Liver (tissue), 9 donors: Measurements from ENCODE around the gene GUCY1A2. TPM values are rescaled to one million over a fixed set of nuclear protein-coding genes. Genes with fewer than 3 reads are reported as not detected.

Experiments used
- DNase-seq: peaks from one replicate; pipeline ENCODE4 v3.0.0-alpha.2; 2017; ENCODE audit warnings: low spot score
- H3K27ac ChIP-seq, 2 donors: one replicate each; pipeline ENCODE4 v1.7.0; 2013; ENCODE audit warnings: inconsistent platforms in 2 of 2, low read length in 2 of 2, control low read depth in 1 of 2, low read depth in 1 of 2, mild to moderate bottlenecking in 1 of 2
- H3K27me3 ChIP-seq, 4 donors: one replicate each; pipeline versions ENCODE4 v1.6.1 to v1.7.0; 2013; ENCODE audit warnings: low read length in 3 of 4, inconsistent platforms in 1 of 4, mild to moderate bottlenecking in 1 of 4, moderate library complexity in 1 of 4; ENCODE audit not compliant: control insufficient read depth in 4 of 4, insufficient read depth in 4 of 4
- H3K36me3 ChIP-seq, 4 donors: one replicate each; pipeline versions ENCODE4 v1.6.1 to v1.7.0; 2013; ENCODE audit warnings: low read length in 3 of 4, mild to moderate bottlenecking in 3 of 4, low read depth in 1 of 4, moderate library complexity in 1 of 4; ENCODE audit not compliant: control insufficient read depth in 4 of 4, insufficient read depth in 3 of 4
- H3K4me1 ChIP-seq, 4 donors: one replicate each; pipeline versions ENCODE4 v1.6.1 to v1.7.0; 2013; ENCODE audit warnings: low read length in 3 of 4, mild to moderate bottlenecking in 3 of 4, moderate library complexity in 1 of 4; ENCODE audit not compliant: control insufficient read depth in 4 of 4, insufficient read depth in 4 of 4
- H3K4me3 ChIP-seq, 3 donors: one replicate each; pipeline versions ENCODE4 v1.6.1 to v1.7.0; 2013; ENCODE audit warnings: low read length in 3 of 3, control low read depth in 1 of 3, low read depth in 1 of 3, mild to moderate bottlenecking in 1 of 3
- H3K9ac ChIP-seq, 2 donors: one replicate each; pipeline ENCODE4 v1.7.0; 2013; ENCODE audit warnings: low read length in 2 of 2, mild to moderate bottlenecking in 2 of 2, moderate library complexity in 2 of 2, control low read depth in 1 of 2, low read depth in 1 of 2
- H3K9me3 ChIP-seq, 4 donors: one replicate each; pipeline versions ENCODE4 v1.6.1 to v1.7.0; 2013; ENCODE audit warnings: low read length in 3 of 4; ENCODE audit not compliant: control insufficient read depth in 4 of 4
- EGR1 ChIP-seq, 2 donors: IDR thresholded peaks; 2 replicates each; pipeline ENCODE4 v1.6.1; 2016 to 2018; ENCODE audit warnings: antibody characterized with exemption in 2 of 2, low read depth in 2 of 2
- FOXA2 ChIP-seq: IDR thresholded peaks from 2 replicates; pipeline ENCODE4 v1.6.1; 2016; ENCODE audit warnings: antibody characterized with exemption
- GABPA ChIP-seq, 2 donors: IDR thresholded peaks in 1 of 2; conservative IDR thresholded peaks in 1 of 2; 2 replicates each; pipeline ENCODE4 v1.6.1; 2016; ENCODE audit warnings: antibody characterized with exemption in 2 of 2, mild to moderate bottlenecking in 1 of 2, moderate library complexity in 1 of 2
- HNF4G ChIP-seq: IDR thresholded peaks from 2 replicates; pipeline ENCODE4 v1.6.1; 2016; ENCODE audit warnings: antibody characterized with exemption
- JUND ChIP-seq, 2 donors: IDR thresholded peaks; 2 replicates each; pipeline ENCODE4 v1.6.1; 2016; ENCODE audit warnings: antibody characterized with exemption in 2 of 2
- RAD21 ChIP-seq, 2 donors: IDR thresholded peaks; 2 replicates each; pipeline ENCODE4 v1.6.1; 2016; ENCODE audit warnings: antibody characterized with exemption in 2 of 2, mild to moderate bottlenecking in 2 of 2
- REST ChIP-seq: IDR thresholded peaks from 2 replicates; pipeline ENCODE4 v1.6.1; 2016; ENCODE audit warnings: antibody characterized with exemption, mild to moderate bottlenecking
- RXRA ChIP-seq, 2 donors: IDR thresholded peaks; 2 replicates each; pipeline ENCODE4 v1.6.1; 2017 to 2018; ENCODE audit warnings: antibody characterized with exemption in 2 of 2, mild to moderate bottlenecking in 1 of 2
- YY1 ChIP-seq: IDR thresholded peaks from 2 replicates; pipeline ENCODE4 v1.6.1; 2016; ENCODE audit warnings: antibody characterized with exemption, mild to moderate bottlenecking
- WGBS: extraction: QIAGEN DNeasy Blood & Tissue Kit; methylation state at CpG from one replicate; pipeline ENCODE4 v1.1.7; 2013; 5-methylcytosine and 5-hydroxymethylcytosine counted together
- polyA plus RNA-seq, 2 donors: library from polyadenylated mRNA; stranded (reverse) in 1 of 2; unstranded in 1 of 2; fragments of 200-250 nt in 1 of 2; fragments of >200 nt in 1 of 2; fragmentation: Nextera tagmentation in 1 of 2; extraction: Ambion mirVana in 1 of 2; gene quantifications; one replicate each; pipeline versions ENCODE4 v1.2.1 to v1.2.3, GENCODE V29; 2013 to 2015
- total RNA-seq, 2 donors: library from RNA; depleted of rRNA; stranded (reverse); fragments of >200 nt; gene quantifications; one replicate each; pipeline ENCODE4 v1.2.3, GENCODE V29; 2014
- TF ChIP-seq, protein P1 (sequence below): IDR thresholded peaks from 2 replicates; pipeline ENCODE4 v1.6.1; 2016; ENCODE audit warnings: antibody characterized with exemption
- TF ChIP-seq, protein P2 (sequence below): IDR thresholded peaks from 2 replicates; pipeline ENCODE4 v1.6.1; 2016; ENCODE audit warnings: antibody characterized with exemption
- TF ChIP-seq, protein P3 (sequence below): fragments of 150-350 bp; IDR thresholded peaks from 2 replicates; pipeline ENCODE4 v1.5.1; 2017; ENCODE audit warnings: improper control_type of control experiment, low read depth, low read length; ENCODE audit not compliant: missing input control
- donor health status: healthy.
- donor health status: healthy.
- donor health status: healthy.
- donor health status: healthy.
- donor health status: healthy.

GUCY1A2 gene
- total and polyA plus RNA-seq, 4 donors, result 0.55 to 4.4 (median 1.7) TPM

GRCh38 chr11:106999196-106999595, 19.1 kb downstream of the GUCY1A2 start:
- DNase-seq, result no peak
- 90% methylated on average over 1 of the region's 1 CpG for WGBS
- no peaks in the 10 kb centered on the region for H3K9me3 ChIP-seq
- no peak overlapping the region for H3K9ac ChIP-seq
- no peak overlapping the region for H3K27ac ChIP-seq
- H3K4me1 ChIP-seq, result no peaks in the 10 kb centered on the region
- no peaks in the 10 kb centered on the region for H3K36me3 ChIP-seq
- TF ChIP-seq RXRA (IDR thresholded peaks at IDR 0.05) (no peak), JUND (IDR thresholded peaks at IDR 0.05) (no peak)
- TF ChIP-seq, protein P1, sequence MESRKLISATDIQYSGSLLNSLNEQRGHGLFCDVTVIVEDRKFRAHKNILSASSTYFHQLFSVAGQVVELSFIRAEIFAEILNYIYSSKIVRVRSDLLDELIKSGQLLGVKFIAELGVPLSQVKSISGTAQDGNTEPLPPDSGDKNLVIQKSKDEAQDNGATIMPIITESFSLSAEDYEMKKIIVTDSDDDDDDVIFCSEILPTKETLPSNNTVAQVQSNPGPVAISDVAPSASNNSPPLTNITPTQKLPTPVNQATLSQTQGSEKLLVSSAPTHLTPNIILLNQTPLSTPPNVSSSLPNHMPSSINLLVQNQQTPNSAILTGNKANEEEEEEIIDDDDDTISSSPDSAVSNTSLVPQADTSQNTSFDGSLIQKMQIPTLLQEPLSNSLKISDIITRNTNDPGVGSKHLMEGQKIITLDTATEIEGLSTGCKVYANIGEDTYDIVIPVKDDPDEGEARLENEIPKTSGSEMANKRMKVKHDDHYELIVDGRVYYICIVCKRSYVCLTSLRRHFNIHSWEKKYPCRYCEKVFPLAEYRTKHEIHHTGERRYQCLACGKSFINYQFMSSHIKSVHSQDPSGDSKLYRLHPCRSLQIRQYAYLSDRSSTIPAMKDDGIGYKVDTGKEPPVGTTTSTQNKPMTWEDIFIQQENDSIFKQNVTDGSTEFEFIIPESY, result no peak
- TF ChIP-seq, protein P2, sequence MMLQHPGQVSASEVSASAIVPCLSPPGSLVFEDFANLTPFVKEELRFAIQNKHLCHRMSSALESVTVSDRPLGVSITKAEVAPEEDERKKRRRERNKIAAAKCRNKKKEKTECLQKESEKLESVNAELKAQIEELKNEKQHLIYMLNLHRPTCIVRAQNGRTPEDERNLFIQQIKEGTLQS, result no peak
- H3K27me3 ChIP-seq, result no peaks in the 10 kb centered on the region
- no peak overlapping the region for H3K4me3 ChIP-seq

DNA sequence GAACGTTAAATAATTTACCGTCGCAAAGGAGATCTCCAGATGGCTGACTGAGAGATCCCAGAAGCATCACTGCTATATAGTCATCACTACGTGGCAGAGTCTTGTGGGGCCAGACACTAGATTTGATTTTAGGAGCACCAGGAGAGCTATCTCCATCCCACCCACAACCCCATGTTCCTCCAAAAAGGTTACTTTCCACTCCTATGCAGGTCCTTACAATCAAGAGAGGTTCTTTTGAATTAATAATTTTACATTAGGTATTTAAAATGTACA, 19.4 kb downstream of the GUCY1A2 start:
- 76% methylated on average over 4 of the region's 4 CpGs for WGBS

More for the DNA sequence above, 19.4 kb downstream of the GUCY1A2 start:
- Histone ChIP-seq H3K27me3 (no peaks in the 10 kb centered on the region), H3K36me3 (no peaks in the 10 kb centered on the region), H3K4me1 (no peaks in the 10 kb centered on the region), H3K9me3 (no peaks in the 10 kb centered on the region), H3K4me3 (no peak overlapping the region), H3K9ac (no peak overlapping the region), H3K27ac (no peak overlapping the region)
- no peak for DNase-seq
- TF ChIP-seq YY1 (no peak), GABPA (IDR thresholded peaks at IDR 0.05 in 1 of 2, conservative IDR thresholded peaks at IDR 0.05 in 1 of 2) (no peak), REST (no peak), EGR1 (IDR thresholded peaks at IDR 0.05; ENCODE audit: low read depth in 2 of 2) (no peak), HNF4G (no peak), RXRA (IDR thresholded peaks at IDR 0.05) (no peak), FOXA2 (no peak), RAD21 (IDR thresholded peaks at IDR 0.05) (no peak)
- TF ChIP-seq, protein P2, result no peak
- TF ChIP-seq, protein P3, sequence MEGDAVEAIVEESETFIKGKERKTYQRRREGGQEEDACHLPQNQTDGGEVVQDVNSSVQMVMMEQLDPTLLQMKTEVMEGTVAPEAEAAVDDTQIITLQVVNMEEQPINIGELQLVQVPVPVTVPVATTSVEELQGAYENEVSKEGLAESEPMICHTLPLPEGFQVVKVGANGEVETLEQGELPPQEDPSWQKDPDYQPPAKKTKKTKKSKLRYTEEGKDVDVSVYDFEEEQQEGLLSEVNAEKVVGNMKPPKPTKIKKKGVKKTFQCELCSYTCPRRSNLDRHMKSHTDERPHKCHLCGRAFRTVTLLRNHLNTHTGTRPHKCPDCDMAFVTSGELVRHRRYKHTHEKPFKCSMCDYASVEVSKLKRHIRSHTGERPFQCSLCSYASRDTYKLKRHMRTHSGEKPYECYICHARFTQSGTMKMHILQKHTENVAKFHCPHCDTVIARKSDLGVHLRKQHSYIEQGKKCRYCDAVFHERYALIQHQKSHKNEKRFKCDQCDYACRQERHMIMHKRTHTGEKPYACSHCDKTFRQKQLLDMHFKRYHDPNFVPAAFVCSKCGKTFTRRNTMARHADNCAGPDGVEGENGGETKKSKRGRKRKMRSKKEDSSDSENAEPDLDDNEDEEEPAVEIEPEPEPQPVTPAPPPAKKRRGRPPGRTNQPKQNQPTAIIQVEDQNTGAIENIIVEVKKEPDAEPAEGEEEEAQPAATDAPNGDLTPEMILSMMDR, result no peak
- TF ChIP-seq, protein P1, result no peak
